H1 (cell line): ENCODE data around the gene ARID1B. TPM values are rescaled to one million over a fixed set of nuclear protein-coding genes. Genes with fewer than 3 reads are reported as not detected.

Experiments used
- CTCF ChIA-PET: fragments of 300-600 bp; sonication (Branson Sonifier 250); formaldehyde crosslinking; loops from one replicate; lab custom pipeline; 2021; ENCODE audit not compliant: partially characterized antibody; lab: Charles Lee
- POLR2A ChIA-PET: fragments of 300-600 bp; sonication (Branson Sonifier 250); formaldehyde crosslinking; loops from one replicate; lab custom pipeline; 2021; ENCODE audit warnings: inconsistent platforms; ENCODE audit not compliant: partially characterized antibody; lab: Charles Lee
- DNase-seq, 2 experiments: peaks; one replicate each; pipeline versions ENCODE4 v3.0.0 to v3.0.0-alpha.2; 2010 to 2022; ENCODE audit warnings: low spot score in 2 of 2, low read depth in 1 of 2, mixed read lengths in 1 of 2
- FAIRE-seq: peaks from 2 replicates; lab custom pipeline; 2011; peaks lifted over from hg19 to GRCh38; lab: Jason Lieb, UNC
- H2AFZ ChIP-seq: 2 replicates; pipeline ENCODE4 v1.8.1; 2012; ENCODE audit warnings: low read length, inconsistent platforms
- H2AK5ac ChIP-seq: 2 replicates; pipeline ENCODE4 v1.6.1; 2013; ENCODE audit warnings: low read depth, low read length
- H2BK120ac ChIP-seq: replicated peaks from 2 replicates; pipeline ENCODE3; 2013; ENCODE audit warnings: low read depth, low read length, inconsistent platforms
- H2BK12ac ChIP-seq: 2 replicates; pipeline ENCODE4 v1.6.1; 2013; ENCODE audit warnings: low read depth, low read length
- H2BK15ac ChIP-seq: 2 replicates; pipeline ENCODE4 v1.6.1; 2013; ENCODE audit warnings: low read length
- H2BK20ac ChIP-seq: 2 replicates; pipeline ENCODE4 v1.6.1; 2013; ENCODE audit warnings: low read length
- H2BK5ac ChIP-seq: 2 replicates; pipeline ENCODE4 v1.6.1; 2013; ENCODE audit warnings: low read depth, low read length
- H3K14ac ChIP-seq: 2 replicates; pipeline ENCODE4 v1.6.1; 2013; ENCODE audit warnings: inconsistent platforms; ENCODE audit not compliant: insufficient read length
- H3K18ac ChIP-seq: 2 replicates; pipeline ENCODE4 v1.6.1; 2013; ENCODE audit warnings: low read length; ENCODE audit errors: extremely low read depth
- H3K23ac ChIP-seq: 2 replicates; pipeline ENCODE4 v1.6.1; 2013; ENCODE audit warnings: inconsistent platforms; ENCODE audit not compliant: insufficient read length
- H3K23me2 ChIP-seq: 2 replicates; pipeline ENCODE4 v1.6.1; 2013; ENCODE audit warnings: low read depth, low read length
- H3K27ac ChIP-seq: 2 replicates; pipeline ENCODE4 v1.6.1; 2011; ENCODE audit warnings: low read depth, low read length, inconsistent platforms
- H3K27me3 ChIP-seq, 4 experiments: replicated peaks in 1 of 4; 1 replicate in 1 of 4; 2 replicates in 3 of 4; pipeline versions ENCODE4 v1.6.1 to v1.8.1; 2011 to 2013; ENCODE audit warnings: low read length in 3 of 4, mild to moderate bottlenecking in 3 of 4, inconsistent platforms in 2 of 4, mixed read lengths in 2 of 4, moderate library complexity in 1 of 4; ENCODE audit not compliant: control insufficient read depth in 3 of 4, insufficient read depth in 3 of 4; ENCODE audit errors: extremely low read depth in 1 of 4
- H3K36me3 ChIP-seq, 4 experiments: 2 replicates each; pipeline versions ENCODE4 v1.6.1 to v1.8.1; 2011 to 2013; ENCODE audit warnings: mild to moderate bottlenecking in 4 of 4, low read length in 3 of 4, moderate library complexity in 2 of 4, control low read depth in 1 of 4, inconsistent platforms in 1 of 4; ENCODE audit not compliant: insufficient read depth in 4 of 4, control insufficient read depth in 2 of 4
- H3K4ac ChIP-seq: replicated peaks from 2 replicates; pipeline ENCODE3; 2013; ENCODE audit warnings: low read length, low read depth, mixed read lengths, inconsistent platforms; ENCODE audit not compliant: insufficient read length
- H3K4me1 ChIP-seq, 4 experiments: replicated peaks in 1 of 4; 1 replicate in 1 of 4; 2 replicates in 3 of 4; pipeline versions ENCODE4 v1.6.1 to v1.8.1; 2011 to 2013; ENCODE audit warnings: low read length in 3 of 4, inconsistent platforms in 2 of 4, mixed read lengths in 1 of 4; ENCODE audit not compliant: insufficient read depth in 4 of 4, control insufficient read depth in 3 of 4
- H3K4me2 ChIP-seq, 2 experiments: 2 replicates each; pipeline versions ENCODE4 v1.6.1 to v1.8.1; 2011 to 2013; ENCODE audit warnings: low read depth in 2 of 2, low read length in 2 of 2, control low read depth in 1 of 2, inconsistent platforms in 1 of 2, mild to moderate bottlenecking in 1 of 2; ENCODE audit not compliant: insufficient read depth in 1 of 2
- H3K4me3 ChIP-seq, 4 experiments: fragments of 200-600, 300-600 bp in 1 of 4; sonication (generic), shearing (Covaris generic), sonication (Bioruptor Twin) in 1 of 4; 2 replicates each; pipeline versions ENCODE4 v1.5.1 to v1.8.1; 2011 to 2016; ENCODE audit warnings: low read length in 4 of 4, low read depth in 3 of 4, control low read depth in 2 of 4, inconsistent platforms in 2 of 4, mild to moderate bottlenecking in 2 of 4, mixed read lengths in 1 of 4, moderate library complexity in 1 of 4; ENCODE audit not compliant: insufficient read depth in 2 of 4; ENCODE audit errors: extremely low read depth in 1 of 4
- H3K56ac ChIP-seq: replicated peaks from 2 replicates; pipeline ENCODE3; 2013; ENCODE audit warnings: low read depth, mild to moderate bottlenecking, mixed read lengths, low read length, inconsistent platforms; ENCODE audit not compliant: insufficient read length
- H3K79me1 ChIP-seq: 2 replicates; pipeline ENCODE4 v1.6.1; 2013; ENCODE audit warnings: low read depth, low read length, control low read depth
- H3K79me2 ChIP-seq, 2 experiments: 2 replicates each; pipeline versions ENCODE4 v1.6.1 to v1.8.1; 2012 to 2013; ENCODE audit warnings: low read length in 2 of 2, mild to moderate bottlenecking in 2 of 2, inconsistent platforms in 1 of 2; ENCODE audit not compliant: insufficient read depth in 2 of 2, control insufficient read depth in 1 of 2
- H3K9ac ChIP-seq, 4 experiments: replicated peaks in 1 of 4; 1 replicate in 1 of 4; 2 replicates in 3 of 4; pipeline versions ENCODE4 v1.6.1 to v1.8.1; 2011 to 2013; ENCODE audit warnings: low read depth in 3 of 4, low read length in 3 of 4, control low read depth in 2 of 4, mild to moderate bottlenecking in 2 of 4, moderate library complexity in 2 of 4, inconsistent platforms in 1 of 4; ENCODE audit errors: extremely low read depth in 1 of 4
- H3K9me3 ChIP-seq, 2 experiments: 2 replicates each; pipeline versions ENCODE4 v1.6.1 to v1.8.1; 2012 to 2013; ENCODE audit warnings: mild to moderate bottlenecking in 2 of 2, moderate library complexity in 2 of 2, control low read depth in 1 of 2, inconsistent platforms in 1 of 2, low read depth in 1 of 2, low read length in 1 of 2, mixed read lengths in 1 of 2; ENCODE audit not compliant: insufficient read depth in 2 of 2
- H4K20me1 ChIP-seq, 2 experiments: replicated peaks in 1 of 2; 2 replicates each; pipeline versions ENCODE3 to v1.8.1; 2011 to 2013; ENCODE audit warnings: inconsistent platforms in 2 of 2, low read length in 2 of 2, mild to moderate bottlenecking in 1 of 2; ENCODE audit not compliant: insufficient read depth in 2 of 2, control insufficient read depth in 1 of 2
- H4K5ac ChIP-seq: 2 replicates; pipeline ENCODE4 v1.6.1; 2013; ENCODE audit warnings: low read length, low read depth, mixed read lengths, inconsistent platforms; ENCODE audit not compliant: insufficient read length
- H4K8ac ChIP-seq: 2 replicates; pipeline ENCODE4 v1.8.0; 2013; ENCODE audit warnings: mild to moderate bottlenecking, moderate library complexity, low read length, inconsistent platforms; ENCODE audit not compliant: insufficient read depth; ENCODE audit errors: extremely low read depth
- H4K91ac ChIP-seq: replicated peaks from 2 replicates; pipeline ENCODE3; 2013; ENCODE audit warnings: low read length, mixed read lengths, inconsistent platforms; ENCODE audit not compliant: insufficient read length
- BRCA1 ChIP-seq: IDR thresholded peaks from 2 replicates; pipeline ENCODE4 v1.6.1; 2012; ENCODE audit warnings: low read depth, low read length, improper control_type of control experiment
- EZH2 ChIP-seq: fragments of 200-600 bp; sonication (generic); IDR thresholded peaks from 2 replicates; pipeline ENCODE4 v1.7.1; 2012; ENCODE audit warnings: low read depth, mild to moderate bottlenecking, moderate library complexity, low read length, inconsistent platforms; ENCODE audit not compliant: severe bottlenecking
- HDAC2 ChIP-seq, 2 experiments: fragments of 300-600 bp in 1 of 2; sonication (generic) in 1 of 2; IDR thresholded peaks; 2 replicates each; pipeline ENCODE4 v1.6.1; 2011 to 2012; ENCODE audit warnings: low read depth in 2 of 2, low read length in 2 of 2, mild to moderate bottlenecking in 2 of 2, moderate library complexity in 2 of 2, borderline replicate concordance in 1 of 2, inconsistent platforms in 1 of 2
- TBP ChIP-seq: IDR thresholded peaks from 2 replicates; pipeline ENCODE4 v1.6.1; 2011; ENCODE audit warnings: low read depth, low read length, improper control_type of control experiment
- ZNF274 ChIP-seq: IDR thresholded peaks from 2 replicates; pipeline ENCODE4 v1.7.0; 2012; ENCODE audit warnings: low read length, borderline replicate concordance; ENCODE audit errors: extremely low read depth
- WGBS, 2 experiments: shearing (Covaris generic) in 1 of 2; methylation state at CpG; one replicate each; pipeline versions ENCODE4 v1.1.6 to v1.1.7; 2013 to 2015; ENCODE audit warnings: low lambda C conversion rate in 2 of 2, mixed read lengths in 2 of 2, inconsistent platforms in 1 of 2, low coverage in 1 of 2, missing lambda C conversion rate in 1 of 2; ENCODE audit not compliant: insufficient replicate concordance in 2 of 2, insufficient coverage in 1 of 2, insufficient read length in 1 of 2; ENCODE audit errors: extremely low coverage in 1 of 2, missing lambda C conversion rate in 1 of 2; 5-methylcytosine and 5-hydroxymethylcytosine counted together
- polyA plus RNA-seq, 7 experiments: library from polyadenylated mRNA; depleted of rRNA in 3 of 7; stranded (reverse) in 5 of 7; unstranded in 2 of 7; fragments of >200 nt in 5 of 7; fragments of 200-250 nt in 2 of 7; gene quantifications; 1 replicate in 5 of 7; 2 replicates in 1 of 7; 4 replicates in 1 of 7; pipeline versions ENCODE4 v1.2.1 to v1.2.3, GENCODE V29; 2011 to 2013; ENCODE audit warnings: missing spikeins in 2 of 7, mixed read lengths in 2 of 7
- total RNA-seq: library from RNA; stranded (reverse); fragmentation: NEBNext Ultra II Directional; extraction: Animal tissue kit (Norgen Biotek cat#: 25700); gene quantifications from 2 replicates; pipeline ENCODE4 v1.2.1, GENCODE V29; 2021
- TF ChIP-seq, protein P1 (sequence below), 3 experiments: IDR thresholded peaks; 1 replicate in 2 of 3; 2 replicates in 1 of 3; pipeline versions ENCODE4 v1.5.1 to v1.6.1; 2011; ENCODE audit warnings: low read length in 3 of 3, mild to moderate bottlenecking in 3 of 3, inconsistent platforms in 2 of 3, low read depth in 1 of 3, moderate library complexity in 1 of 3; ENCODE audit not compliant: insufficient read depth in 1 of 3; ENCODE audit errors: control extremely low read depth in 1 of 3

The ARID1B gene
- total and polyA plus RNA-seq, 2 of the 8 experiments (the other 6 are each of a cell fraction or from before 2014, with no cell fraction given), result 24.3 to 70.3 TPM

DNA sequence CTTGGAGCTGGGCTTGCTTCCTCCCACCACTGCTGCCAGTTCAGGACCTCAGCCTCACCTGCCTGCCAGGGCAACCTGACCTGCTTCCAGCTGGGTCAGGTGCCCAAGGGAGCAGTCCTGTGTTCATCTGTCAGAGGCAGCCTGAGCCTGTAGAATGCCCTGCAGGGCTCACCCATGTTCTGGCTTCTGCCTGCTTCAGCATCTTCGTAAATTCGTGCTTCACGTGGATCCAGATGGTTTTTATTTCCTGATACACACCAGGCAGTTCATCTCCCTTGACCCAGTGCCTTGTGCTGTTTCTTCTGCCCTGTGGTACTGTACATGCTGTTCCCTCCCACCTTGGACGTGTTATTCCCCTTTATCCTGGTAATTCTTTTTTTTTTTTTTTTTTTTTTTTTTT lies 50.2 kb downstream of the ARID1B start:
- Histone ChIP-seq H4K20me1 (peaks cover 26% of the 10 kb centered on the region in 2 experiments), H3K9ac (no peak overlapping the region), H3K4me2 (0 out of 4 replicates have a peak overlapping the region, but pooled peaks of 1 of the 2 experiments have one; percentile 1)
- TF ChIP-seq ZNF274, result no peak
- no peak for TF ChIP-seq TBP
- TF ChIP-seq BRCA1, result no peak
- TF ChIP-seq HDAC2 (IDR thresholded peaks at IDR 0.05; ENCODE audit: borderline replicate concordance in 1 of 2, low read depth in 2 of 2, low read length in 2 of 2), result no peak
- no peak for TF ChIP-seq EZH2
- TF ChIP-seq, protein P1, sequence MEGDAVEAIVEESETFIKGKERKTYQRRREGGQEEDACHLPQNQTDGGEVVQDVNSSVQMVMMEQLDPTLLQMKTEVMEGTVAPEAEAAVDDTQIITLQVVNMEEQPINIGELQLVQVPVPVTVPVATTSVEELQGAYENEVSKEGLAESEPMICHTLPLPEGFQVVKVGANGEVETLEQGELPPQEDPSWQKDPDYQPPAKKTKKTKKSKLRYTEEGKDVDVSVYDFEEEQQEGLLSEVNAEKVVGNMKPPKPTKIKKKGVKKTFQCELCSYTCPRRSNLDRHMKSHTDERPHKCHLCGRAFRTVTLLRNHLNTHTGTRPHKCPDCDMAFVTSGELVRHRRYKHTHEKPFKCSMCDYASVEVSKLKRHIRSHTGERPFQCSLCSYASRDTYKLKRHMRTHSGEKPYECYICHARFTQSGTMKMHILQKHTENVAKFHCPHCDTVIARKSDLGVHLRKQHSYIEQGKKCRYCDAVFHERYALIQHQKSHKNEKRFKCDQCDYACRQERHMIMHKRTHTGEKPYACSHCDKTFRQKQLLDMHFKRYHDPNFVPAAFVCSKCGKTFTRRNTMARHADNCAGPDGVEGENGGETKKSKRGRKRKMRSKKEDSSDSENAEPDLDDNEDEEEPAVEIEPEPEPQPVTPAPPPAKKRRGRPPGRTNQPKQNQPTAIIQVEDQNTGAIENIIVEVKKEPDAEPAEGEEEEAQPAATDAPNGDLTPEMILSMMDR (IDR thresholded peaks at IDR 0.05; ENCODE audit: control extremely low read depth in 1 of 3, insufficient read depth in 1 of 3, low read depth in 1 of 3, low read length in 3 of 3), result no peak
- TF ChIP-seq, all 59 proteins: peak for 0
- Histone ChIP-seq H3K9me3 (no peaks in the 10 kb centered on the region), H2BK5ac (peak overlapping the region; percentile 38; the same call in 1 of the 2 replicates), H3K4me3 (no peak overlapping the region), H3K23ac (no peak overlapping the region), H3K36me3 (peaks cover 0 to 22% (median 0%) of the 10 kb centered on the region in 4 experiments; a peak in 2 of 8 replicates), H2BK20ac (no peak overlapping the region), H3K56ac (no peak overlapping the region), H2BK15ac (no peak overlapping the region), H3K27me3 (no peaks in the 10 kb centered on the region), H3K79me1 (peaks cover 18% of the 10 kb centered on the region), H3K4ac (no peak overlapping the region), H4K91ac (no peak overlapping the region), H3K18ac (peak overlapping the region; percentile 15; the same call in 1 of the 2 replicates), H2AK5ac (no peak overlapping the region), H3K23me2 (no peaks in the 10 kb centered on the region), H4K5ac (no peak overlapping the region), H3K4me1 (peaks cover 0 to 19% (median 11%) of the 10 kb centered on the region in 4 experiments; a peak in 5 of 7 replicates), H2BK120ac (no peak overlapping the region), H3K14ac (no peak overlapping the region), H3K27ac (no peak overlapping the region), H3K79me2 (peaks cover 14 to 96% of the 10 kb centered on the region in 2 experiments), H2AFZ (no peak overlapping the region), H2BK12ac (no peak overlapping the region), H4K8ac (no peak overlapping the region)
- no peak for FAIRE-seq
- DNase-seq, result no peak
- WGBS, 2 experiments, result 97% methylated on average over 4 of the region's 4 CpGs; no CpG with 5 or more reads in 1 of the 2 experiments
- ChIA-PET POLR2A (interaction anchor here (0.7 to 1.4 kb wide), 2 partner anchors 8 to 13 kb away, joined by 3 read pairs; no protein-coding TSS in a partner anchor), CTCF (interaction anchor here (0.6 to 2.7 kb wide), 4 partner anchors 7 to 192 kb away, joined by 3 to 12 read pairs (median 3); no protein-coding TSS in a partner anchor)
